HG02884 (cell line): Measurements from ENCODE around the gene RAP2C.
A peak's percentile ranks its signal among the peaks of the same experiment; 100 is the strongest.

Experiments used
- ATAC-seq: cut with Tn5 transposase; IDR thresholded peaks from one replicate; pipeline ENCODE4 v1.9.1; 2021; ENCODE audit warnings: mild to moderate bottlenecking, moderate library complexity; ENCODE audit not compliant: unreplicated experiment

RAP2C gene

DNA sequence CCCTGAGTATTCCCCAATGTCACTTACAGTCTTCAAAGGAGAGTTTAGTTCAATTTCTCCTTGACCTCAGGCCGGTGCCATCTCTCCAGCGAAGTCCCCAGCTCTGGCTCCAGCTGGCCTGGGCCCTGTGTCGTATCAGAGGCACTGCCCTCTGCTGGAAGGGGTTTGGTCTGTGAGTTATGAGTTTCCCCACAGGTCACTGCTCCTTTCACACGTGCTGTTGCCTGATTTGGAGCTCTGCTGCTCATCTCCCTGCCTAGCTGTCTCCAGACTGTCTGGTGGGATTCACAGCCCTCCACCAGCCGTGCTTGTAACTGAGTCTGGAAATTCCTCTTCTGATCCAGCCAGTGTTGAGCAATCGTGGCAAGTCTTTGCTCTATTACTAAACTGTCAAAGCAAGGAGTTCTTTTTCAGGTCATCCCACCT is at the start of gene RAP2C:
Gene RAP2C (minus strand): TSS at position 105 of the 426 bp plus-strand sequence. CDS start 2,179 bp downstream, outside the sequence.
- peak; percentile 50 for ATAC-seq

GRCh38 chrX:132267392-132267791 is 48.1 kb upstream of the RAP2C start:
- no peak for ATAC-seq

- ATAC-seq, result peak; percentile 95
These were observed 47.5 kb upstream of the RAP2C start for GRCh38 chrX:132266583-132267355.

GRCh38 chrX:132263127-132263526 is 43.9 kb upstream of the RAP2C start:
- no peak for ATAC-seq

GRCh38 chrX:132258509-132258908 is 39.3 kb upstream of the RAP2C start:
- ATAC-seq, result no peak

DNA sequence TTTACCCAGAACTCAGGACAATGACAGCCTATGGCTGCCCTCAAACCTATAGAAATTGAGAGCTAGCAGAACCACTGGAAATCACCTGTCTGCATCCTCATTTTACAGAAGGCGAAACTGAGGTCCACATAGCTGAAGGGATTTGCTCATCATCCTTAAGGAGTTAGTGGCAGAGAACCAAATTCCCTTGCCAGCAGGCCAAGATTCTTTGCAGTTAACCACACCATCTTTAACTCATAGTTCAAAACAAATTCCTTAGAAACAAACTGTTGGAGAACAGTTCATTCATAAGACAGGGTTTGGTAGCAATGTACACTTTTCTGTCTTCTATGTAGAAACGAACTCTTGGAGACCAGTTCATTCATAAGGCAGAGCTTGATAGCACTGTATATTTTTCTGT is 37.9 kb upstream of the RAP2C start:
- no peak for ATAC-seq

GRCh38 chrX:132236121-132236520 is 16.9 kb upstream of the RAP2C start:
- ATAC-seq, result no peak

DNA sequence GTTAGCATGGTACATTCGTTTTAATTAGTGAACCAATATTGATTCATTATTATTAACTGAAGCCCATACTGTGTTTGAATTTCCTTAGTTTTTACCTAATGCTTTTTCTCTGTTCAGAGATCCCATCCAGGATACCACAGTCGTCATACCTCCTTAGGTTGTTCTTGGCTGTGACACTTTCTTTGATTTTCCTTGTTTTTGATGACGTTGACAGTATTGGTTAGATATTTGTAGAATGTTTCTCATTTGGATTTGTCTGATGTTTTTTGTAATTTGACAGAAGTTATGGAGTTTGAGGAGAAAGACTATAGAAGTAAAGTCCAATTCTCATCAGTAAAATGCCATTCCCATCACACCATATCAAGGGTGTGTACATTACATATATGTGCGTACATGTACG is 16.2 kb upstream of the RAP2C start:
- no peak for ATAC-seq

DNA sequence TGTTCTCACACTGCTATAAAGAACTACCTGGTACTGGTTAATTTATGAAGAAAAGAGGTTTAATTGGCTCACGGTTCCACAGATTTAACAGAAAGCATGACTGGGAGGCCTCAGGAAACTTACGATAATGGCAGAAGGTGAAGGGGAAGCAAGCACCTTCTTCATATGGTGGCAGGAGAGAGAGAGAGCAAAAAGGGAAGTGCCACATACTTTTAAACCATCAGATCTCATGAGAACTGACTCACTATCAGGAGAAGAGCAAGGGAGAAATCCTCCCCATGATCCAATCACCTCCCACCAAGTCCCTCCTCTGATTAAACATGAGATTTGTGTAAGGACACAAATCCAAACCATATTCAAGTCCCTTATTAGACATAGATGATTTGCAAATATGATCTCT is 12.3 kb upstream of the RAP2C start:
- ATAC-seq, result no peak

DNA sequence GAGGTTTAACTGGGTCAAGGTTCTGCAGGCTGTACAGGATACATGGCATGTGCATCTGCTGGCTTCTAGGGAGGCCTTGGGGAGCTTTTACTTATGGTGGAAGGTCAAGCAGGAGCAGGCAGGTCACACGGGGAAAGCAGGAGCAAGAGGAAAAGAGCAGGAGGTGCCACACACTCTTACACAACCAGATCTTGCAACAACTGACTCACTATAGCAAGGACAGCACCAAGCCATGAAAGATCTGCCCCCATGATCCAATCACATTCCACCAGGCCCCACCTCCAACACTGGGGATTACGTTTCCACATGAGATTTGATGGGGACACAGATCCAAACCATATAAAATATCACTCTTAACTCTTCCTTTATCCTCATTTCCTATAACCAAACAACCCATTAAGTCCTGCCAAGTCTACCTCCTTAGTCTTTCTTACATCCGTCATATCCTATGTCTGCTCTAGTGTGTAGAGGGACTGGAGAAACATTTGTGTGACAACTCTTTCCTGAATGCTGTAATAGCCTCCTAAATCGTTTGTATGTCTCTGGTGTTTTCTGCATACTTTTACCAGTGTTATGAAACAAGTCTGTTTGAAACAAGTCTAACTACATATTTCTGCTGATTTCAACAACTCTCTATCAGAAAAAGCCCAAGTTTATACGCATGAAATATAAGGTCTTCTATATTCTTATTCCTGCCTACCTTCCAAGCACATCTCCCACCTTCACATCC is 8.3 kb upstream of the RAP2C start:
- no peak for ATAC-seq

DNA sequence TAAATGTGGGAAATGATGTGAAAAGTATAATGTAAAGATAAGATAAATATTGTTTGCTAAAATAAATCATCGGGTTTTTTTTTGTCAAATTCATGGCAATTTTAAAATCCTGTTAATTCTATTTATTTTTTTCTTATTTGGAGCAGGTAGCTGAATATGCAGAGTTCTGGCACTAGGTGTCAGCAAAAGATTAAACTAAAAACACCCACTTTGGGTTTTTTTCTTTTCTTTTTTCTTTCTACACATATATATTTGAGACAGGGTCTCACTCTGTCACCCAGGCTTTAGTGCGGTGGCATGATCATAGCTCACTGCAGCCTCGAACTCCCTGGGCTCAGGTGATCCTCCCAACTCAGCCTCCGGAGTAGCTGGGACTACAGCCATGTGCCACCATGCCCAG is 6.9 kb upstream of the RAP2C start:
- no peak for ATAC-seq

DNA sequence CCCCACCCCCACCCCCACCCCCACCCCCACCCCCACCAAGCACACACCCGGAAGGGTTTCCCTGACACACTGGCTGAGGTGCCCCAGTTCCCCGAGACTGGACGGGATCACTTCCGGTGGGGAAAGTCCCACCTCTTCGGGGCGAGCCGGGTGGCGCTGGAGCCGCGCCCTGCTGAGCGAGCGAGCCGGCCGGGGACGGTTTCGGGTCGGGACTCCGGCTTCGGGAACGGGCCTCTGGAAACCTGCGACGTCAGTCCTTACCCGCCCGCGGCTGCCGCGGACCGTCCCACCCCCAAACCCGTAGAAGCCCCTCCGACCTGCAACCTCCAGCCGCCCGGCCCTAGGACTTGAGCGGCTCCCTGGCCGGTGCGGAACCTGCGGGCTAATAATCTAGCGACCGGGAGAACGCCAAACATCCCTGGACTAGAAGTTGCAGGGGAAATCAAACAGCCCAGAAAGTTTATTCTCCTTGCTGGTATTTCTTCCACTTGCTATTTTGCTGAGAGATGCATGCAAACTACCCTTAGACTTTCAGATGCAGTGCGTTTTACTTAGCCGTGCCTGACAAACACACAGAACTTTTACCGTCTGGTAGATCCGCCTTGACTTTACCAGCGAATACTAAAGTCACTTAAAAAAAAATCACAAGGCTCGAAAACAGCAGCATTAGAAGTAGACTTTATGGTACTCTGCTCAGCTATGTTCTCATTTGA is 991 bp downstream of the RAP2C start:
- peak; percentile 42 for ATAC-seq

- ATAC-seq, result peak; percentile 50
These were observed 1.8 kb downstream of the RAP2C start for GRCh38 chrX:132217203-132218073.

- no peak for ATAC-seq
These were observed 2.4 kb downstream of the RAP2C start for GRCh38 chrX:132216806-132217202.

GRCh38 chrX:132216283-132216682 is 3.0 kb downstream of the RAP2C start:
- ATAC-seq, result no peak

GRCh38 chrX:132214518-132214917 is 4.7 kb downstream of the RAP2C start:
- no peak for ATAC-seq

DNA sequence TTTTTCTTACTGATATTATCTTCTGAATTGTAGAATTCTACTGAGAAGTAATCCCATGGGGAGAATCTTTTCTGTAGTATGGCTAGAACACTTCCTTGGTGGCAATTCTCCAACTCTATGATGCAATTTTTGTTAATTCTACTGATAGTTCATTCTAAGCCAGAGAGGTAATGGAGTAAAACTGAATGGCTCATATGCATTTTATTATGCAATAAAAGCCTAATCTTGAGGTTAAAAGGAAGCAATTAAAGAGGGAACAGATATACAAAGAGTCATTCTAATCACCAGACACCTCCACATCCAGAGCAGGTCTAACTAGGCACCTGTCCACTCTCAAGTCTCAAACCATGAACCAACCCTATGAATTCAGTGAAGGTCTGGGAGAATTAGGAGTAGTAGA is 9.7 kb downstream of the RAP2C start:
- no peak for ATAC-seq

- no peak for ATAC-seq
These were observed 10.8 kb downstream of the RAP2C start for GRCh38 chrX:132208422-132208821.

DNA sequence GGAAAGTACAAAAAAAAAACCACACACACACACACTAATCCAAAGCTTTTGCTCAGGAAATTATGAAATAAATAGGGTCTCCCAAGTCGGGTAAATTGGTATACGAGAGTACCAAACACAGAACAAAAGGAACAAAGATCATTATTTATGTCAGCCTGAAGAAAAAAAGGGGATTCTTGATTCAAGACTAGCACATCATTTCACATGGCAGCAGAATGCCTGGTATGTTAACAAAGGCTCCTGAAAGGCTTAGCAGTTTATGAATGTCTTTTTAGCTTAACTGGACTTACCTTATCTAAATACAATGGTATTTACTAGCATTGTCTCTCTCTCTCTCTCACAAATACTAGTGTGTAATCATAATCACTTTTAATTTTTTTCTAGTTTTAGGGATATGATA is 11.3 kb downstream of the RAP2C start:
- no peak for ATAC-seq

GRCh38 chrX:132206259-132206658 is 13.0 kb downstream of the RAP2C start:
- ATAC-seq, result no peak

- ATAC-seq, result no peak
These were observed 14.6 kb downstream of the RAP2C start for GRCh38 chrX:132204629-132205028.
